Stomach (tissue), 9 donors: ENCODE results near the gene DRICH1. TPM values are rescaled to one million over a fixed set of nuclear protein-coding genes. Genes with fewer than 3 reads are reported as not detected.
A peak's percentile ranks its signal among the peaks of the same experiment; 100 is the strongest.

Experiments
- DNase-seq, 2 donors: peaks; one replicate each; pipeline versions ENCODE4 v3.0.0 to v3.0.0-alpha.2; 2013 to 2019
- H3K27ac ChIP-seq, 5 donors: fragments of 200-600 bp in 4 of 5; sonication (generic) in 4 of 5; one replicate each; pipeline ENCODE4 v1.5.1; 2013 to 2019; ENCODE audit warnings: mild to moderate bottlenecking in 1 of 5, moderate library complexity in 1 of 5
- H3K27me3 ChIP-seq, 3 donors: fragments of 200-600 bp; sonication (generic); one replicate each; pipeline ENCODE4 v1.5.1; 2017 to 2019; ENCODE audit warnings: mixed run types in 1 of 3
- H3K36me3 ChIP-seq, 4 donors: fragments of 200-600 bp; sonication (generic); 1 replicate in 3 of 4; 2 replicates in 1 of 4; pipeline ENCODE4 v1.5.1; 2016 to 2019
- H3K4me1 ChIP-seq, 4 donors: fragments of 200-600 bp; sonication (generic); one replicate each; pipeline ENCODE4 v1.5.1; 2016 to 2019
- H3K4me3 ChIP-seq, 4 donors: fragments of 200-600 bp; sonication (generic) in 3 of 4; one replicate each; pipeline ENCODE4 v1.5.1; 2016 to 2019; ENCODE audit warnings: mild to moderate bottlenecking in 1 of 4
- H3K9me3 ChIP-seq, 4 donors: fragments of 200-600 bp; sonication (generic); one replicate each; pipeline ENCODE4 v1.5.1; 2016 to 2019
- EP300 ChIP-seq: sonication (generic); formaldehyde crosslinking; IDR thresholded peaks from one replicate; pipeline ENCODE4 v1.6.1; 2017; ENCODE audit warnings: antibody characterized with exemption
- POLR2A ChIP-seq, 4 donors: fragments of 450-650 bp; IDR thresholded peaks; one replicate each; pipeline ENCODE4 v1.6.1; 2016; ENCODE audit warnings: antibody characterized with exemption in 4 of 4, control low read depth in 2 of 4, mild to moderate bottlenecking in 1 of 4, moderate library complexity in 1 of 4
- POLR2AphosphoS5 ChIP-seq, 3 donors: sonication (generic); formaldehyde crosslinking; IDR thresholded peaks; one replicate each; pipeline ENCODE4 v1.6.1; 2016; ENCODE audit warnings: antibody characterized with exemption in 3 of 3
- WGBS, 5 donors: extraction: QIAGEN DNeasy Blood & Tissue Kit in 3 of 5; methylation state at CpG; one replicate each; pipeline versions ENCODE4 v1.1.5 to v1.1.7; 2013 to 2018; 5-methylcytosine and 5-hydroxymethylcytosine counted together
- intact Hi-C: fragments of 100-400 bp; cut with DNase I; formaldehyde crosslinking; loops from one replicate; pipeline ENCODE4 v1.15.1; 2023; ENCODE audit warnings: low total_unique reads
- polyA plus RNA-seq, 3 donors: library from polyadenylated mRNA; stranded (reverse); fragments of 200-250 nt; gene quantifications; one replicate each; pipeline ENCODE4 v1.2.3, GENCODE V29; 2013
- total RNA-seq, 5 donors: library from RNA; depleted of rRNA; stranded (reverse); fragments of >200 nt; gene quantifications; one replicate each; pipeline versions ENCODE4 v1.1.0 to v1.2.3, GENCODE V29; 2014 to 2016
- TF ChIP-seq, protein P1 (sequence below), 7 experiments: fragments of 450-650 bp in 4 of 7; fragments of 200-600 bp in 3 of 7; sonication (generic) in 3 of 7; IDR thresholded peaks; one replicate each; pipeline ENCODE4 v1.5.1; 2016 to 2019; ENCODE audit warnings: antibody characterized with exemption in 7 of 7, control low read depth in 2 of 7, mild to moderate bottlenecking in 1 of 7
- donor health status: healthy with polysubstance abuse.
- donor health status: Bipolar disorder and iron deficiency.
- donor health status: healthy.

The DRICH1 gene
- total and polyA plus RNA-seq, 8 donors: 0.28 to 49.0 (median 0.93) TPM; not detected in 4

DNA sequence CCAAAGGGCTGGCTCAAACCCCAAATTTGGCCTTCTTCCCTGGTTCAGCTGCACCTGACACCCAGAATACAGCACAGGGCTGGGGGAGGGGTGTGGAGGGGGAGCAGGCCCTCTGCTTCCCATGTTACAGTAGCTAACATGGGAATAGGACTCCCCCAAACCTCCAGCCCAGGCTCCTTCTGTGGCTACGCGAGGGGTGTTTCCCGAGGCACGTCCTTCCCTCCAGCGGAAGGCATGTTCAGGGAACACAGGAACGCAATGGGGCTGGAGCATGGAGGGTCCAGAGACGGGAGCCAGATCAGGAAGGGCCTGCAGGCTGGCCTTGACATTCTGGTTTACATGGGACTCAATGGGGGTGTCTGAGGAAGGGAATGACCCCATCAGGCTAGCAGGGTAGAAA is 40.3 kb downstream of the DRICH1 start:
- H3K4me1 ChIP-seq: no peaks in the 10 kb centered on the region
- intact Hi-C loops: no loop called here
- TF ChIP-seq POLR2AphosphoS5 (IDR thresholded peaks at IDR 0.05) (no peak), POLR2A (IDR thresholded peaks at IDR 0.05) (no peak), EP300 (no peak)
- TF ChIP-seq, protein P1, sequence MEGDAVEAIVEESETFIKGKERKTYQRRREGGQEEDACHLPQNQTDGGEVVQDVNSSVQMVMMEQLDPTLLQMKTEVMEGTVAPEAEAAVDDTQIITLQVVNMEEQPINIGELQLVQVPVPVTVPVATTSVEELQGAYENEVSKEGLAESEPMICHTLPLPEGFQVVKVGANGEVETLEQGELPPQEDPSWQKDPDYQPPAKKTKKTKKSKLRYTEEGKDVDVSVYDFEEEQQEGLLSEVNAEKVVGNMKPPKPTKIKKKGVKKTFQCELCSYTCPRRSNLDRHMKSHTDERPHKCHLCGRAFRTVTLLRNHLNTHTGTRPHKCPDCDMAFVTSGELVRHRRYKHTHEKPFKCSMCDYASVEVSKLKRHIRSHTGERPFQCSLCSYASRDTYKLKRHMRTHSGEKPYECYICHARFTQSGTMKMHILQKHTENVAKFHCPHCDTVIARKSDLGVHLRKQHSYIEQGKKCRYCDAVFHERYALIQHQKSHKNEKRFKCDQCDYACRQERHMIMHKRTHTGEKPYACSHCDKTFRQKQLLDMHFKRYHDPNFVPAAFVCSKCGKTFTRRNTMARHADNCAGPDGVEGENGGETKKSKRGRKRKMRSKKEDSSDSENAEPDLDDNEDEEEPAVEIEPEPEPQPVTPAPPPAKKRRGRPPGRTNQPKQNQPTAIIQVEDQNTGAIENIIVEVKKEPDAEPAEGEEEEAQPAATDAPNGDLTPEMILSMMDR (IDR thresholded peaks at IDR 0.05): no peak
- H3K27me3 ChIP-seq: peaks cover 0 to 12% (median 0%) of the 10 kb centered on the region in 3 donors
- H3K27ac ChIP-seq: no peak overlapping the region
- DNase-seq: no peak
- H3K9me3 ChIP-seq: peaks cover 0 to 3% (median 0%) of the 10 kb centered on the region in 4 donors
- WGBS, 5 donors: 88 to 95% (median 90%) methylated on average over 6 to 7 of the region's 7 CpGs
- no peaks in the 10 kb centered on the region for H3K36me3 ChIP-seq
- no peak overlapping the region for H3K4me3 ChIP-seq

DNA sequence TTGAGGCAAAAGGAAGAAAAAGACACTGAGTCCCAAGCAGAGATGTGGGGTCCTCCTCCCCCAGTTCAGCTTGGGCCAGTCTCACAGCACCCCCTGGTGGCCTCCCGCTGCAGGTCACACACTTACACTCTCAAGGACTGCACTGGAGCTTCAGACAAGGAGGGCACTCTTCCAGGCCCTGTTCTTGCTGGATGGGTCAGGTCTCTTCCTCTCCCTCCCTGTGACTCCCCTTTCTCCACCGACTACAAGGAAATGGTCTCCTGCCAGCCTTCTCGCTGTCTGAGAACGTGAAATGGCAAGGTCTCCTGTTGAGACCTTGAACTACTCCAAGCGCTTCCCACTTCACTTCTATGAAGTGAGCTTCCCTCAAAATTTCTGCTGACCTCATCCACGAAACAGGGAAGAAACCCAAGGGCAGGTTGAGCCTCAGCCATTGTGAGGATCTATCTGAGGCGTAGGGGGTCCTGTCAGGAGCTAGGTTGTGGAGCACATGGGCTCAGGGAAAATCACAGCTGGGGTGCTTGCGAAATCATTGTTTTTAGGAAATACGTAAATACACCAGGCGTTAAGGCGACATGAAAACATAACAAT is 40.8 kb downstream of the DRICH1 start:
- intact Hi-C loops: no loop called here
- Histone ChIP-seq H3K36me3 (no peaks in the 10 kb centered on the region), H3K4me1 (no peaks in the 10 kb centered on the region), H3K9me3 (peaks cover 0 to 3% (median 0%) of the 10 kb centered on the region in 4 donors), H3K27ac (no peak overlapping the region), H3K27me3 (peaks cover 0 to 12% (median 0%) of the 10 kb centered on the region in 3 donors), H3K4me3 (no peak overlapping the region)
- peak; percentile 62 to 84 for DNase-seq
- TF ChIP-seq EP300: no peak
- TF ChIP-seq, protein P1 (IDR thresholded peaks at IDR 0.05): peak in 5 of 7 experiments; percentile 56 to 76 (median 71)
- WGBS, 5 donors: 48 to 53% (median 50%) methylated on average over 11 of the region's 11 CpGs

DNA sequence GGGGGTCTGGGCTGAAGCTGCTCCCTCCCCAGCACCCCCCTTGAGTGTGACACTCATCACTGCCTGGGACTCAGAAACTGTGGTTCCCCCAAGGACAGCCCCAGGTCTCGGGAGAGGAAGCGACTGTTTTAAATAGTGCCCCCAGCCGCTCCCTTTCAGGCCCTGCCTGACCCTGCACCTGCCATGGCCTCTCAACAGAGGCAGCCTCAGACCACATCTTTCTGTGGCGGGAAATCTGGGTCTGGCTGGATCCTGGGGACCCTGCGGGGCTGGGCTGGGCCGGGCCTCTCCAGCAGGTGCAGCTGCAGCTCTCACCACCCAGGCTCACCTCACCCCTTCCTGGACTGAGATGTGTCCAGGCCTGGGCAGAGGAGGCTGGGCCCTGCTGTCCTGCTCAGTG is 48.3 kb downstream of the DRICH1 start:
- no peaks in the 10 kb centered on the region for H3K36me3 ChIP-seq
- no peak overlapping the region for H3K4me3 ChIP-seq
- intact Hi-C loops: no loop called here
- no peak overlapping the region for H3K27ac ChIP-seq
- no peaks in the 10 kb centered on the region for H3K9me3 ChIP-seq
- no peaks in the 10 kb centered on the region for H3K4me1 ChIP-seq
- peaks cover 0 to 19% (median 0%) of the 10 kb centered on the region in 3 donors for H3K27me3 ChIP-seq
- 61 to 100% (median 78%) methylated on average over 1 to 6 of the region's 6 CpGs for WGBS, 5 donors
- DNase-seq: no peak
- TF ChIP-seq, protein P1 (IDR thresholded peaks at IDR 0.05): no peak
- no peak for TF ChIP-seq POLR2AphosphoS5 (IDR thresholded peaks at IDR 0.05)
- TF ChIP-seq EP300: no peak
- no peak for TF ChIP-seq POLR2A (IDR thresholded peaks at IDR 0.05)

DNA sequence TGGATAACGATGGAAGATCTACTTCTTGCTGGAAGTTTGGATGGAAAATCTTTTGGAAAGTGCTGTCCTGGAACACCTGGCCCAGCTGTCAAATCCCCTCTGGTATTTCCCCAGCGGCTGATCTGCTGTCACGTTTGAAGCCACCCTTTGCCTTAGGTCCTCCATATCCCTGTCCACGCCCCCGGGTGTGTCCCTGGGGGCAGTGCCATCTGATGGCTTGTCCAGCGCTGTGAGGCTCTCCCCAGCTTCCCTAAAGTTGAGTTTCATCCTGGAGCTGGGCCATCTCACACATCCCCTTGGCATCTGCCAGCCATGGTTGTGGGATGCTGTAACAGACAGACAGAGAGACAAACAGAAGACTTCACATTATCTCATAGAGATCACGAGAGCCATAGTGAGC is 49.0 kb downstream of the DRICH1 start:
- no peak overlapping the region for H3K27ac ChIP-seq
- H3K4me1 ChIP-seq: no peaks in the 10 kb centered on the region
- peaks cover 0 to 22% (median 0%) of the 10 kb centered on the region in 3 donors for H3K27me3 ChIP-seq
- H3K36me3 ChIP-seq: no peaks in the 10 kb centered on the region
- no peak overlapping the region for H3K4me3 ChIP-seq
- TF ChIP-seq, protein P1 (IDR thresholded peaks at IDR 0.05): no peak
- TF ChIP-seq EP300 (no peak), POLR2AphosphoS5 (IDR thresholded peaks at IDR 0.05) (no peak), POLR2A (IDR thresholded peaks at IDR 0.05) (no peak)
- WGBS, 5 donors: 70 to 86% (median 77%) methylated on average over 5 to 7 of the region's 7 CpGs
- intact Hi-C loops: no loop called here
- no peaks in the 10 kb centered on the region for H3K9me3 ChIP-seq
- DNase-seq: no peak
